Ammon's horn (tissue), 1 donor: ENCODE data around the gene CDYL2.
A peak's percentile ranks its signal among the peaks of the same experiment; 100 is the strongest.
"Not testable (repeated sequence)": the region's sequence is repeated elsewhere in the genome, so short reads cannot be mapped to it uniquely, and the experiment has no call there.

Experiments
- DNase-seq: peaks from one replicate; pipeline ENCODE4 v3.0.0-alpha.2; 2016; ENCODE audit warnings: low spot score

CDYL2 gene

GRCh38 chr16:80807906-80808305 is 3.5 kb upstream of the CDYL2 start:
- no peak for DNase-seq

GRCh38 chr16:80806927-80807340 is 2.5 kb upstream of the CDYL2 start:
- no peak for DNase-seq

- no peak for DNase-seq
Observed at GRCh38 chr16:80806289-80806688, 1.9 kb upstream of the CDYL2 start.

- DNase-seq, result peak; percentile 67
Observed at GRCh38 chr16:80804056-80804525, 307 bp downstream of the CDYL2 start.

GRCh38 chr16:80803339-80804055 is 901 bp downstream of the CDYL2 start:
- no peak for DNase-seq

GRCh38 chr16:80802902-80803301 is 1.5 kb downstream of the CDYL2 start:
- DNase-seq, result no peak

GRCh38 chr16:80802138-80802537 is 2.3 kb downstream of the CDYL2 start:
- DNase-seq, result no peak

GRCh38 chr16:80794071-80794470 is 10.3 kb downstream of the CDYL2 start:
- DNase-seq, result no peak

- no peak for DNase-seq
Observed at GRCh38 chr16:80792031-80792430, 12.4 kb downstream of the CDYL2 start.

- no peak for DNase-seq
Observed at GRCh38 chr16:80791411-80791810, 13.0 kb downstream of the CDYL2 start.

- no peak for DNase-seq
Observed at GRCh38 chr16:80790751-80791150, 13.6 kb downstream of the CDYL2 start.

GRCh38 chr16:80788027-80788426 is 16.4 kb downstream of the CDYL2 start:
- no peak for DNase-seq

- DNase-seq, result not testable (repeated sequence)
Observed at GRCh38 chr16:80786561-80786960, 17.8 kb downstream of the CDYL2 start.

GRCh38 chr16:80784951-80785350 is 19.4 kb downstream of the CDYL2 start:
- no peak for DNase-seq

- DNase-seq, result no peak
Observed at GRCh38 chr16:80778703-80779102, 25.7 kb downstream of the CDYL2 start.

GRCh38 chr16:80776856-80777255 is 27.5 kb downstream of the CDYL2 start:
- no peak for DNase-seq

GRCh38 chr16:80775450-80775849 is 28.9 kb downstream of the CDYL2 start:
- no peak for DNase-seq

- DNase-seq, result no peak
Observed at GRCh38 chr16:80766798-80767197, 37.6 kb downstream of the CDYL2 start.

- peak; percentile 24 for DNase-seq
Observed at GRCh38 chr16:80759419-80760162, 44.8 kb downstream of the CDYL2 start.

- no peak for DNase-seq
Observed at GRCh38 chr16:80754476-80754875, 49.9 kb downstream of the CDYL2 start.

- no peak for DNase-seq
Observed at GRCh38 chr16:80752541-80752940, 51.9 kb downstream of the CDYL2 start.

GRCh38 chr16:80751167-80751566 is 53.2 kb downstream of the CDYL2 start:
- peak; percentile 9 for DNase-seq

GRCh38 chr16:80746231-80746630 is 58.2 kb downstream of the CDYL2 start:
- peak; percentile 29 for DNase-seq
